ENCODE measurements around the gene UXS1. TPM values are rescaled to one million over a fixed set of nuclear protein-coding genes. Genes with fewer than 3 reads are reported as not detected.

UXS1 gene
- total RNA-seq, 1 experiment from 2014 or later = 46.3 TPM

DNA sequence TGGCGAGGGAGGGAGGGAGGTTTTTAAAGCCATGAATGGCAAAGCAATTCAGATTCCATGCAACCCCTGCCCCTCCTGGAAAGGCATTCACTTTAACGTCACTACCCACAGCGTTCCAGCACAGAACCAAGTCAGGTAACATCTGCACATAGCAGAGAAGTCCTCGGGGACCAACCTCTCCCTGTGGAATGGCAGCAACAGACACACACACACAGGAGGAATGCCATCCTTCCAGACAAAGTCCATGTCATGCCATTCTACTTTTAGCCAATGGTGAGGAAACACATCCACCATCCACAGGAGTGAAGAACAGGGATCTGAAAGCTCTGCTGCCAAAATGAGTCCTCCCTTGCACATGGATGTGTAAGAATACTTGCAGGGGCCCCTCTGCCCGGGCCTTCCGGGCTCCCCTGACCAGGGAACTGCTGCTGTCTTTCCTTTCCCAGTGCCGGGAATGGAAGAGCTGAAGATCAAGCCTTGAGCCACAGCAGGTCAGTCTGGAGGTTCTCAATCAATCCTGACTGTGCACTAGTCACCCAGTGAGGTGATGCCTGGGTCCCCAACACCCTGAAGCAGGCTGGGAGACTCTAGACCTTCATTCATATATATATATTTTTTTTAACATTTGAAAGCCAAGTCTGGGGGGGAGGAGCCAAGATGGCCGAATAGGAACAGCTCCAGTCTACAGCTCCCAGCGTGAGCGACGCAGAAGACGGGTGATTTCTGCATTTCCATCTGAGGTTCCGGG lies 63.7 kb downstream of the UXS1 start:
- H2BK12ac ChIP-seq (ENCODE audit: insufficient read length, low read depth, low read length) = no peak overlapping the region
- DNase-seq = no peak
- H3K18ac ChIP-seq (ENCODE audit: insufficient read length, low read depth, low read length) = peak overlapping the region; percentile 98
- H2BK20ac ChIP-seq (ENCODE audit: low read depth, low read length, poor library complexity, severe bottlenecking) = no peak overlapping the region
- peaks cover 4% of the 10 kb centered on the region for H3K4me1 ChIP-seq (ENCODE audit: insufficient read depth, low read length)
- Mint-ChIP-seq H3K4me1 (peaks cover 11 to 13% of the 10 kb centered on the region in 2 experiments), H3K27ac (peak overlapping the region in 2 of 3 experiments; percentile 70 to 91; a peak in 3 of 7 replicates), H3K4me3 (peak overlapping the region; percentile 53 to 69), H3K36me3 (ENCODE audit: insufficient read depth in 1 of 3, low read depth in 3 of 3) (peaks cover 14 to 31% (median 30%) of the 10 kb centered on the region in 3 experiments; a peak in 6 of 7 replicates), H3K9me3 (no peaks in the 10 kb centered on the region), H3K27me3 (ENCODE audit: low read depth) (no peaks in the 10 kb centered on the region)
- H3K4me2 ChIP-seq (ENCODE audit: insufficient read depth, insufficient read length, low read length) = peak overlapping the region; percentile 58
- WGBS (ENCODE audit: extremely low coverage, insufficient read length, low lambda C conversion rate) = no CpG with 5 or more reads among the region's 13 CpGs
- H4K8ac ChIP-seq (replicated peaks; ENCODE audit: insufficient read length, low read depth, low read length) = no peak overlapping the region
- H4K91ac ChIP-seq (ENCODE audit: insufficient read length, low read depth, low read length) = no peak overlapping the region
- peak overlapping the region; percentile 57; the same call in 1 of the 2 replicates for H3K14ac ChIP-seq (ENCODE audit: insufficient read depth, low read length)
- H3K27me3 ChIP-seq (ENCODE audit: insufficient read depth, low read length) = no peaks in the 10 kb centered on the region
- peaks cover 2% of the 10 kb centered on the region for H3K23me2 ChIP-seq (ENCODE audit: insufficient read length, low read depth, low read length, poor library complexity, severe bottlenecking)
- H2BK5ac ChIP-seq (ENCODE audit: insufficient read length, low read length) = no peak overlapping the region
- H3K79me2 ChIP-seq (ENCODE audit: insufficient read depth, low read length) = no peaks in the 10 kb centered on the region; the same call in 1 of the 2 replicates
- peaks cover 3% of the 10 kb centered on the region for H3K79me1 ChIP-seq (ENCODE audit: insufficient read depth, low read depth, low read length, poor library complexity, severe bottlenecking)
- H3K27ac ChIP-seq (ENCODE audit: insufficient read length, low read depth, low read length) = no peak overlapping the region
- no peak overlapping the region for H3K23ac ChIP-seq (ENCODE audit: insufficient read length, low read depth, low read length)
- no peaks in the 10 kb centered on the region for H3K9me3 ChIP-seq (ENCODE audit: control insufficient read depth, low read depth, low read length)
- peak overlapping the region; percentile 86 for H2AK5ac ChIP-seq (ENCODE audit: insufficient read length, low read length)
- peak overlapping the region; percentile 40 for H2BK120ac ChIP-seq (ENCODE audit: low read depth, low read length, poor library complexity, severe bottlenecking)
- H3K56ac ChIP-seq (ENCODE audit: insufficient read length, low read depth, low read length) = no peak overlapping the region
- peak overlapping the region; percentile 27; the same call in 1 of the 2 replicates for H3K4ac ChIP-seq (ENCODE audit: low read depth, low read length)
- peak overlapping the region; percentile 33 for H4K5ac ChIP-seq (ENCODE audit: insufficient read length, low read depth, low read length)
- no peak overlapping the region for H3T11ph ChIP-seq (ENCODE audit: low read length)
- no peak overlapping the region for H2BK15ac ChIP-seq (ENCODE audit: low read depth, low read length)
- H3K9ac ChIP-seq (ENCODE audit: extremely low read depth, insufficient read length, low read length) = peak overlapping the region; percentile 70
- no peaks in the 10 kb centered on the region for H4K20me1 ChIP-seq (ENCODE audit: control insufficient read depth, insufficient read depth, insufficient read length)
- H2AFZ ChIP-seq (ENCODE audit: low read length) = no peak overlapping the region
- no peak for TF ChIP-seq CTCF (conservative IDR thresholded peaks at IDR 0.05)
